ENCODE measurements around the gene EFCAB6.

DNA sequence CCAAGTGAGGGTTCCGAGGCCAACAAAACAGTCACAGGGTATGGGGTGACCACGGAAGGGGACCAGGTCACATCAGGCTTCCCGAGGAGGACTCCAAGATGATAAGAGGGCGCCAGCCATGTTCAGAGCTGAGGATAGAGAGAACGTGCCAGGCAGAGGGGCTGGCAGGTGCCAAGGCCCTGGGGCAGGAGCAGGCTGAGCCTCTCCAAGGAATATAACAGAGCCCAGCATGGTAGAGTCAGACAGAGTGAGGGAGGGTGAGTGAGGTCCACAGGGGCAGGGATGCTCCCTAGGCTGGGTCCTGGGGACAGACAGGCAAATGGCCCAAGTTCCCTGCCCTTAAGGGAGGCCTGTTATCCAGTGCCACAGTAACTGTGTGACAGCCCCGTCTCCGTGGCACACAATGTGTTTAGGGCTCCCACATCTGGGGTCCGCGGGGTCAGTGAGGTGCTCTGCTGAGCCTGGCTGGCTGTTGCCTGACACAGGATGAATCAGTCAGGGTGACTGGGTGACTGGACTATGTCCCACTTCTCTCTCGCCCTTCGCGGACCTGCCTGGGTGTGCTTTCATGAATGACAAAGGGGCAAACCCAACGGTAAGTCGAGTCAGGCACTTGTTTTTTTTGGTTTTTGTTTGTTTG lies 295.0 kb downstream of the EFCAB6 start:
- TF ChIP-seq TEAD2 (tag; IDR thresholded peaks at IDR 0.05) (no peak), HNRNPK (IDR thresholded peaks at IDR 0.05; ENCODE audit: low read depth, low read length, poor library complexity, severe bottlenecking) (no peak), FOSL1 (tag; conservative IDR thresholded peaks at IDR 0.05) (no peak), ZNF253 (CRISPR knock-in tag; conservative IDR thresholded peaks at IDR 0.05) (no peak), ZNF174 (CRISPR knock-in tag; IDR thresholded peaks at IDR 0.05) (no peak), EZH2 (IDR thresholded peaks at IDR 0.05; ENCODE audit: borderline replicate concordance, low read depth, low read length) (no peak), POLR2A (conservative IDR thresholded peaks at IDR 0.05) (no peak), MYC (IDR thresholded peaks at IDR 0.05; ENCODE audit: low read depth, low read length) (no peak), MYC (CRISPR knock-in tag; IDR thresholded peaks at IDR 0.05; ENCODE audit: borderline replicate concordance, low read depth) (no peak), ZNF3 (CRISPR knock-in tag; IDR thresholded peaks at IDR 0.05) (no peak)

Measured in K562 (cell line).